Liver (tissue), 9 donors: ENCODE measurements around the gene PAQR4. TPM values are rescaled to one million over a fixed set of nuclear protein-coding genes. Genes with fewer than 3 reads are reported as not detected.

Source experiments
- DNase-seq: peaks from one replicate; pipeline ENCODE4 v3.0.0-alpha.2; 2017; ENCODE audit warnings: low spot score
- H3K27ac ChIP-seq, 2 donors: one replicate each; pipeline ENCODE4 v1.7.0; 2013; ENCODE audit warnings: inconsistent platforms in 2 of 2, low read length in 2 of 2, control low read depth in 1 of 2, low read depth in 1 of 2, mild to moderate bottlenecking in 1 of 2
- H3K27me3 ChIP-seq, 4 donors: one replicate each; pipeline versions ENCODE4 v1.6.1 to v1.7.0; 2013; ENCODE audit warnings: low read length in 3 of 4, inconsistent platforms in 1 of 4, mild to moderate bottlenecking in 1 of 4, moderate library complexity in 1 of 4; ENCODE audit not compliant: control insufficient read depth in 4 of 4, insufficient read depth in 4 of 4
- H3K36me3 ChIP-seq, 4 donors: one replicate each; pipeline versions ENCODE4 v1.6.1 to v1.7.0; 2013; ENCODE audit warnings: low read length in 3 of 4, mild to moderate bottlenecking in 3 of 4, low read depth in 1 of 4, moderate library complexity in 1 of 4; ENCODE audit not compliant: control insufficient read depth in 4 of 4, insufficient read depth in 3 of 4
- H3K4me1 ChIP-seq, 4 donors: one replicate each; pipeline versions ENCODE4 v1.6.1 to v1.7.0; 2013; ENCODE audit warnings: low read length in 3 of 4, mild to moderate bottlenecking in 3 of 4, moderate library complexity in 1 of 4; ENCODE audit not compliant: control insufficient read depth in 4 of 4, insufficient read depth in 4 of 4
- H3K4me3 ChIP-seq, 3 donors: one replicate each; pipeline versions ENCODE4 v1.6.1 to v1.7.0; 2013; ENCODE audit warnings: low read length in 3 of 3, control low read depth in 1 of 3, low read depth in 1 of 3, mild to moderate bottlenecking in 1 of 3
- H3K9ac ChIP-seq, 2 donors: one replicate each; pipeline ENCODE4 v1.7.0; 2013; ENCODE audit warnings: low read length in 2 of 2, mild to moderate bottlenecking in 2 of 2, moderate library complexity in 2 of 2, control low read depth in 1 of 2, low read depth in 1 of 2
- H3K9me3 ChIP-seq, 4 donors: one replicate each; pipeline versions ENCODE4 v1.6.1 to v1.7.0; 2013; ENCODE audit warnings: low read length in 3 of 4; ENCODE audit not compliant: control insufficient read depth in 4 of 4
- EGR1 ChIP-seq, 2 donors: IDR thresholded peaks; 2 replicates each; pipeline ENCODE4 v1.6.1; 2016 to 2018; ENCODE audit warnings: antibody characterized with exemption in 2 of 2, low read depth in 2 of 2
- FOXA1 ChIP-seq: IDR thresholded peaks from 2 replicates; pipeline ENCODE4 v1.6.1; 2016; ENCODE audit warnings: antibody characterized with exemption
- GABPA ChIP-seq, 2 donors: IDR thresholded peaks in 1 of 2; conservative IDR thresholded peaks in 1 of 2; 2 replicates each; pipeline ENCODE4 v1.6.1; 2016; ENCODE audit warnings: antibody characterized with exemption in 2 of 2, mild to moderate bottlenecking in 1 of 2, moderate library complexity in 1 of 2
- HNF4A ChIP-seq, 2 donors: conservative IDR thresholded peaks; 2 replicates each; pipeline ENCODE4 v1.6.1; 2016; ENCODE audit warnings: antibody characterized with exemption in 2 of 2, mild to moderate bottlenecking in 2 of 2
- HNF4G ChIP-seq: IDR thresholded peaks from 2 replicates; pipeline ENCODE4 v1.6.1; 2016; ENCODE audit warnings: antibody characterized with exemption
- JUND ChIP-seq, 2 donors: IDR thresholded peaks; 2 replicates each; pipeline ENCODE4 v1.6.1; 2016; ENCODE audit warnings: antibody characterized with exemption in 2 of 2
- NR2F2 ChIP-seq: IDR thresholded peaks from 2 replicates; pipeline ENCODE4 v1.6.1; 2016; ENCODE audit warnings: antibody characterized with exemption
- RAD21 ChIP-seq, 2 donors: IDR thresholded peaks; 2 replicates each; pipeline ENCODE4 v1.6.1; 2016; ENCODE audit warnings: antibody characterized with exemption in 2 of 2, mild to moderate bottlenecking in 2 of 2
- RXRA ChIP-seq, 2 donors: IDR thresholded peaks; 2 replicates each; pipeline ENCODE4 v1.6.1; 2017 to 2018; ENCODE audit warnings: antibody characterized with exemption in 2 of 2, mild to moderate bottlenecking in 1 of 2
- SP1 ChIP-seq: IDR thresholded peaks from 2 replicates; pipeline ENCODE4 v1.6.1; 2018; ENCODE audit warnings: antibody characterized with exemption, mild to moderate bottlenecking
- TAF1 ChIP-seq: conservative IDR thresholded peaks from 2 replicates; pipeline ENCODE4 v1.6.1; 2016; ENCODE audit warnings: antibody characterized with exemption, mild to moderate bottlenecking
- WGBS: extraction: QIAGEN DNeasy Blood & Tissue Kit; methylation state at CpG from one replicate; pipeline ENCODE4 v1.1.7; 2013; 5-methylcytosine and 5-hydroxymethylcytosine counted together
- polyA plus RNA-seq, 2 donors: library from polyadenylated mRNA; stranded (reverse) in 1 of 2; unstranded in 1 of 2; fragments of 200-250 nt in 1 of 2; fragments of >200 nt in 1 of 2; fragmentation: Nextera tagmentation in 1 of 2; extraction: Ambion mirVana in 1 of 2; gene quantifications; one replicate each; pipeline versions ENCODE4 v1.2.1 to v1.2.3, GENCODE V29; 2013 to 2015
- total RNA-seq, 2 donors: library from RNA; depleted of rRNA; stranded (reverse); fragments of >200 nt; gene quantifications; one replicate each; pipeline ENCODE4 v1.2.3, GENCODE V29; 2014
- TF ChIP-seq, protein P1 (sequence below): IDR thresholded peaks from 2 replicates; pipeline ENCODE4 v1.6.1; 2016; ENCODE audit warnings: antibody characterized with exemption
- TF ChIP-seq, protein P2 (sequence below): IDR thresholded peaks from 2 replicates; pipeline ENCODE4 v1.6.1; 2016; ENCODE audit warnings: antibody characterized with exemption
- donor health status: healthy.
- donor health status: healthy.
- donor health status: healthy.
- donor health status: healthy.
- donor health status: healthy.

Gene PAQR4
- total and polyA plus RNA-seq, 4 donors: 0.63 to 9.9 (median 2.0) TPM

DNA sequence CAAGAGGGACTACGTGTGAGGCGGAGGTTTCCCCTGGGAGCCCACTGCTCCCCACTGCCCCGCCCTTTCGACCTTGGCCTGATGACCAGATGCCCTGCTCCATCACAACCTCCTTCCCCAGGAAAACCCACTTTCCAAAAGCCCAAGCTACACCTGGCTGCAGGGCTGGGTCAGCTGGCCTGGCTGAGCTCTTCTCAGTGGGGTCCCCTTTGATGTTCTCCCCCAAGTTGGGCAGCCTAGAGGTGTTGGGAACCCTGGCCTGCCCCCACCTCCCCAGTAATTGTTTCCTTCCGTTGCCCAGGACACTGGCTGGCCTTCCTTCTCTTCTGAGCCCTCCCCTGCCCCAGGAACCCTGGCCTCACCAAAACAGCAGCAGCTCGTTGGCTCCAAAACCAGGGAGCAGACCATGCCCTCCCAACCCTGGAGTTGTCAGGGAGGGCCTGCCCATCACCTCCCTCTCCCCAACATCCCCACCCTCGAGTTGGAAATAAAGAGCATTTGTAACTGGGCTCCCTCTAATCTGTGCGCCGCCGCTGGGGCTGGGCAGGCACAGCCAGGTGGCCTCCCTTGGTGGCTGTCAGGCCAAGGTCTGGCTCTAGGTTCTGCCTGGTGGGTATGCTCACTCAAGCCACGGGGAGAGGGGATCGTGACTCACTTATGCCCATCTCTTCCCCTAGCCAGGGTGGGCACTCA lies 45.0 kb downstream of the PAQR4 start:
- Histone ChIP-seq H3K4me3 (no peak overlapping the region), H3K4me1 (peaks cover 4 to 24% (median 11%) of the 10 kb centered on the region in 4 donors), H3K9ac (no peak overlapping the region), H3K27ac (no peak overlapping the region), H3K9me3 (no peaks in the 10 kb centered on the region), H3K36me3 (no peaks in the 10 kb centered on the region), H3K27me3 (no peaks in the 10 kb centered on the region)
- TF ChIP-seq HNF4G (no peak), RXRA (IDR thresholded peaks at IDR 0.05) (no peak), GABPA (IDR thresholded peaks at IDR 0.05 in 1 of 2, conservative IDR thresholded peaks at IDR 0.05 in 1 of 2) (no peak), TAF1 (no peak), RAD21 (IDR thresholded peaks at IDR 0.05) (no peak), NR2F2 (no peak), JUND (IDR thresholded peaks at IDR 0.05) (no peak), EGR1 (IDR thresholded peaks at IDR 0.05; ENCODE audit: low read depth in 2 of 2) (no peak), FOXA1 (no peak), HNF4A (conservative IDR thresholded peaks at IDR 0.05) (no peak), SP1 (no peak)
- TF ChIP-seq, protein P1, sequence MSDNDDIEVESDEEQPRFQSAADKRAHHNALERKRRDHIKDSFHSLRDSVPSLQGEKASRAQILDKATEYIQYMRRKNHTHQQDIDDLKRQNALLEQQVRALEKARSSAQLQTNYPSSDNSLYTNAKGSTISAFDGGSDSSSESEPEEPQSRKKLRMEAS: no peak
- TF ChIP-seq, protein P2, sequence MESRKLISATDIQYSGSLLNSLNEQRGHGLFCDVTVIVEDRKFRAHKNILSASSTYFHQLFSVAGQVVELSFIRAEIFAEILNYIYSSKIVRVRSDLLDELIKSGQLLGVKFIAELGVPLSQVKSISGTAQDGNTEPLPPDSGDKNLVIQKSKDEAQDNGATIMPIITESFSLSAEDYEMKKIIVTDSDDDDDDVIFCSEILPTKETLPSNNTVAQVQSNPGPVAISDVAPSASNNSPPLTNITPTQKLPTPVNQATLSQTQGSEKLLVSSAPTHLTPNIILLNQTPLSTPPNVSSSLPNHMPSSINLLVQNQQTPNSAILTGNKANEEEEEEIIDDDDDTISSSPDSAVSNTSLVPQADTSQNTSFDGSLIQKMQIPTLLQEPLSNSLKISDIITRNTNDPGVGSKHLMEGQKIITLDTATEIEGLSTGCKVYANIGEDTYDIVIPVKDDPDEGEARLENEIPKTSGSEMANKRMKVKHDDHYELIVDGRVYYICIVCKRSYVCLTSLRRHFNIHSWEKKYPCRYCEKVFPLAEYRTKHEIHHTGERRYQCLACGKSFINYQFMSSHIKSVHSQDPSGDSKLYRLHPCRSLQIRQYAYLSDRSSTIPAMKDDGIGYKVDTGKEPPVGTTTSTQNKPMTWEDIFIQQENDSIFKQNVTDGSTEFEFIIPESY: no peak
- 67% methylated on average over 12 of the region's 12 CpGs for WGBS
- no peak for DNase-seq

DNA sequence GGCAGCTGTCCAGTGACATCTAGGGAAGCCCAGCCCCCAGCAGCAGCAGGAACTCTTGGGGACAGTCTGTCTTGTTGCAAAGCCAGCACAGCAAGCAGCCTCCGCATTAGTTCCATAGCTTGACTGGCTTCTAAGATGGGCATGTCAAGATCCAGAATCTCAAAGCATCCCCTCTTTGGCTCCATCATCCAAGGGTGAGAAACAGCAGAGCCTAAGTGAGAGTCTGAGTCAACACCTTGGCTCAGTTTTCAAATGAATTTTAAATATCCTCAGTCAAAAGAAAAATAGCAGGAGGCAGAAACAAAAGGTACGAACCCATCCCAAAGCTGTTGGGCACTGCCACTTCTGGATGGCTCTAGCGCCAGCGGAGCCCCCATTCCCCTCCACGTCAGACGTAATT lies 45.8 kb downstream of the PAQR4 start:
- Histone ChIP-seq H3K36me3 (no peaks in the 10 kb centered on the region), H3K27me3 (no peaks in the 10 kb centered on the region), H3K4me3 (no peak overlapping the region), H3K9ac (no peak overlapping the region), H3K27ac (no peak overlapping the region), H3K9me3 (no peaks in the 10 kb centered on the region), H3K4me1 (peaks cover 6 to 27% (median 14%) of the 10 kb centered on the region in 4 donors)
- 94% methylated on average over 6 of the region's 6 CpGs for WGBS
- DNase-seq: no peak
- TF ChIP-seq EGR1 (IDR thresholded peaks at IDR 0.05; ENCODE audit: low read depth in 2 of 2) (no peak), HNF4A (conservative IDR thresholded peaks at IDR 0.05) (no peak)
- TF ChIP-seq, protein P2: no peak
- TF ChIP-seq, protein P1: no peak
